Kidney tubule cell (primary cell): ENCODE results near the gene ADAM11.
A peak's percentile ranks its signal among the peaks of the same experiment; 100 is the strongest.

Source experiments
- DNase-seq: peaks from one replicate; pipeline ENCODE4 v3.0.0-alpha.2; 2018; ENCODE audit warnings: low spot score

The ADAM11 gene

GRCh38 chr17:44757045-44757917 is 1.5 kb upstream of the ADAM11 start:
- no peak for DNase-seq

- no peak for DNase-seq
These were observed 822 bp upstream of the ADAM11 start for GRCh38 chr17:44757918-44758413.

- DNase-seq: no peak
These were observed 513 bp downstream of the ADAM11 start for GRCh38 chr17:44759086-44759915.

GRCh38 chr17:44759916-44760243 is 1.1 kb downstream of the ADAM11 start:
- DNase-seq: no peak

GRCh38 chr17:44760474-44761308 is 1.9 kb downstream of the ADAM11 start:
- DNase-seq: no peak

- no peak for DNase-seq
These were observed 3.4 kb downstream of the ADAM11 start for GRCh38 chr17:44761932-44762810.

GRCh38 chr17:44763170-44763569 is 4.4 kb downstream of the ADAM11 start:
- no peak for DNase-seq

GRCh38 chr17:44765965-44766364 is 7.2 kb downstream of the ADAM11 start:
- DNase-seq: no peak

GRCh38 chr17:44766409-44767038 is 7.7 kb downstream of the ADAM11 start:
- no peak for DNase-seq

GRCh38 chr17:44767493-44767892 is 8.7 kb downstream of the ADAM11 start:
- no peak for DNase-seq

- no peak for DNase-seq
These were observed 9.8 kb downstream of the ADAM11 start for GRCh38 chr17:44768505-44769142.

GRCh38 chr17:44769230-44769629 is 10.4 kb downstream of the ADAM11 start:
- no peak for DNase-seq

- DNase-seq: no peak
These were observed 10.9 kb downstream of the ADAM11 start for GRCh38 chr17:44769647-44770084.

GRCh38 chr17:44770166-44770925 is 11.6 kb downstream of the ADAM11 start:
- DNase-seq: no peak

- DNase-seq: no peak
These were observed 13.7 kb downstream of the ADAM11 start for GRCh38 chr17:44772308-44773045.

GRCh38 chr17:44773140-44773539 is 14.4 kb downstream of the ADAM11 start:
- no peak for DNase-seq

GRCh38 chr17:44774271-44775135 is 15.7 kb downstream of the ADAM11 start:
- peak; percentile 84 for DNase-seq
